GM18873 (cell line): ENCODE measurements around the gene FOXO1.
A peak's percentile ranks its signal among the peaks of the same experiment; 100 is the strongest.

Experiments used
- ATAC-seq: cut with Tn5 transposase; IDR thresholded peaks from one replicate; pipeline ENCODE4 v1.9.1; 2021; ENCODE audit warnings: mild to moderate bottlenecking, moderate library complexity, moderate number of reproducible peaks; ENCODE audit not compliant: unreplicated experiment, low FRiP score

The FOXO1 gene

GRCh38 chr13:40666933-40667621 is 636 bp upstream of the FOXO1 start:
- no peak for ATAC-seq

GRCh38 chr13:40665126-40666044 is 1.1 kb downstream of the FOXO1 start:
- ATAC-seq, result no peak

GRCh38 chr13:40664350-40665125 is 1.9 kb downstream of the FOXO1 start:
- ATAC-seq, result no peak

- peak; percentile 20 for ATAC-seq
Observed at GRCh38 chr13:40664100-40664349, 2.4 kb downstream of the FOXO1 start.

DNA sequence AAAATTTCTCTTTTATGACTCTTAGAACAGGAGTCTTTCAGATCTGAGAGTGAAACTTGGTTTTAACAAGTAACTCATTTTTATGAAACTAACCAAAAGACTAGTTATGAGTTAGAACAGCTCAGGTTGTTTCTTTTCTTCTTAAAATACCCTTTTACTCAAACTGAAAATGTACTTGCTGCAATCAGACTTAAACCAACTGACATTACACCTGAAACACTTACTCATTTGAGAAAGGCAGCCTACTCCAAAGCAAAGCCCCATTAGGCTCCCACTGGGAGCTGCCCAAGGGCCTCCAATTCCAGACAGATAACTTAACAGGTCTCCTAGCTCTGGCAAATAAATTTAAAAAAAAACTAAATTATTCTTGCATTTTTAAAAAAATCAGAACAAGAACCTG is 3.6 kb downstream of the FOXO1 start:
- ATAC-seq, result peak; percentile 40

DNA sequence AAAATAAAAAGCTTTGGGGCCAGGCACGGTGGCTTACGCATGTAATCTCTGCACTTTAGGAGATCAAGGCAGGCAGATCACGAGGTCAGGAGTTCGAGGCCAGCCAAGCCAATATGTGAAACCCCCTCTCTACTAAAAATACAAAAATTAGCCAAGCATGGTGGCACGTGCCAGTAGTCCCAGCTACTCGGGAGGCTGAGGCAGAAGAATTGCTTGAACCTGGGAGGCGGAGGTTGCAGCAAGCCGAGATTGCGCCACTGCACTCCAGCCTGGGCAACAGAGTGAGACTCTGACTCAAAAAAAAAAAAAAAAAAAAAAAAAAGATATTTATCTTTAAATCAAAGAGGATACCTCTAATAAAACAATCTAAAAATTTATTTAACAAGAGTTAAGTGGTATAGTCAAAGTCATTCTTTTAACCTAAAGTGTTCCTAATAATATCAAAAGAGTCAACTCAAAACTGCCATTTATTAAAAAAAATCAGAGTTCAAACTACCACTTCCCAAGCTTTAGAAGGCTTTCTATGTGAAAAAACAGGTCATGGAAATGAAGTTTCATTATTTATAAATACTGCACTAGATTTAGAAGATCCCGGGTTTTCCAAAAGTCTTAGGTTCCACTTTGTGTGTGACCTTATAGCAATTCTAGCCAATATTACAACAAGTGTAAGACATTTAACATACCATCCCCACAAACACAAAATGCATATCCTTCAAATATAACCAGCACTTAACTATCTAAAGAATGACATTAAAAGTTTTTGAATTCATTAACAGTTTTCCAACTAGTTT is 4.4 kb downstream of the FOXO1 start:
- no peak for ATAC-seq

- ATAC-seq, result no peak
Observed at GRCh38 chr13:40660692-40661091, 5.7 kb downstream of the FOXO1 start.

GRCh38 chr13:40660141-40660664 is 6.2 kb downstream of the FOXO1 start:
- no peak for ATAC-seq

DNA sequence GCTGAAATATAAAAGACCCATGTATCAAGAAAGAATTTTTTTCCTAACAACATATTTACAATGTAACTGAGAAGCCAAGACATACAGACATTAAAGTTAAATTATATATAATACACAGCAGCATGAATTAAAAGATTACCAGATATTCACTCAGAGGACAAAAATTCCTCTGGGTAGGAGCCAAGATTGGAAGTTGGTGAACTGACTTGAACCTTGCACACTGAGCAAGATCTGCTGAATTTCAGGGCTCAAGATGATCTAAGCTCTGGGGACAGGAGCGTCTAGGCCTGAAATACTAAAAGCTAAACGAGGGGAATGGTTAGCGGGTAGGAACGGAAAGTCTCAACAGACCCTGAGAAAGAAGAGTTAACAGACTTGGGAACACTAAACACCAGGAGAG is 8.5 kb downstream of the FOXO1 start:
- ATAC-seq, result no peak

- no peak for ATAC-seq
Observed at GRCh38 chr13:40657307-40657706, 9.1 kb downstream of the FOXO1 start.

DNA sequence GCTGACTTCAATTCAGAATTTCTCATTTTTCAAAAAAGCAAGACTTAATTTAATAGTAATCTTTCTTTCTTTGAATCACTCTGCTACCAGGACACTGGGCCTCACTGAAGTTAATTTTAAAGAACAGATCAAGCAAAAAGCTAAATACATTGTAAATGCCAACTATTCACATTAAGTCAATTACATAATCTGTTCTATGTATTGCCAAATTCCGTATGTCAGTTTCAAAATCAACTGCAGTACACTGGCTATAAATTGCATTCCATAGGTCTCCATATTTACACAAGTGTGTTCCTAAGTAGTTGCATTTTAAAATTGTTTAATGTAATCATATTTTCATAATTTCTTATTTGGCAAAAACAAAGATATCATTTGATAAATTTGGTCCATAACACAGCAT is 10.1 kb downstream of the FOXO1 start:
- ATAC-seq, result no peak

DNA sequence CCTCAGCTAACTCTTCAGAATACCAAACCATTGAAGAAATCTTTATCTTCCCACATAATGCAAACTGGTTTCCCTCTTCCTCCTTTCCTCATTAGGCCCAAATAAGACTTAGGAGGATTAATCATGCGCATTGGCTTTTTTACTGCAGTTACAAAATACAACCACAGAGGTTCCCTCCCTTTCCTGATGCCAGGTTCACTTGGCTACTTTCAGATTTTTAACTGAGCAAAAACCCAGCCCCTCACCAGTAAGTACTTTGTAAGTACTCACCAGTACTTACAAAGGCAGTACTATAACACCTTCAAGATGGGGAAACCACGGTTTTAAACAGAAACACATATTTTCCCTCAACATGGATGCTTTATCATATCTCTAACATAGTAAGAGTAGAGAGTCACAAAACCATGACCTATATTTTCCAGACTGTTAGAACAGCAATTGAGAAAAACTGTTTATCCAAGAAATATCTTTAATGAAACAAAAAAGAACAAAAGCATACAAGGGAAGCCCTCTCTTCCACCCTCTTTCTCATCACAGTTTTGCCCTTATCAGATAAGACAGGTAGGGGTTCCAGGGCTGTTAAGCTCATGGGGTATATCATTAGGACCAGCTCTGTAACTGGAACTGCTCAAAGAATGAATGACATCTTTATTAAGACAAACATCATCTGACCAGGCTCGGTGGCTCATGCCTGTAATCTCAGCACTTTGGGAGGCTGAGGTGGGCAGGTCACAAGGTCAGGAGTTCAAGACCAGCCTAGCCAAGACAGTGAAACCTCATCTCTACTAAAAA is 12.7 kb downstream of the FOXO1 start:
- ATAC-seq, result no peak

DNA sequence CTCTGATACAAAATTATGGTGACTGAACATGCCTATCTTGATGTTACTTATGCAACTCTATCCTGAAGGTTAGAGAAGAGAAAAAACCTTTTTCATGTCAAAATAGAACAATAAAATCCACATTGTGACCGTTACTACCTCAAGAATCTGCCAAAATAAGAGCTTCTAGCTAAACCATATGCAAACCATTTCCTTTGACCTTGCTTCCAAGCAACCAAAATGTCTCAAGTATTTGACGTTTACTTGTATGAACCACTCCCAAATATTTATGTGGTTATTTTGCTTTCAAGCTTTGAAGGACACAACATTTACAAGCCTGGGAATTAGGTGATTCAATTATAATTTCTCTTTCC is 13.9 kb downstream of the FOXO1 start:
- ATAC-seq, result peak; percentile 35

DNA sequence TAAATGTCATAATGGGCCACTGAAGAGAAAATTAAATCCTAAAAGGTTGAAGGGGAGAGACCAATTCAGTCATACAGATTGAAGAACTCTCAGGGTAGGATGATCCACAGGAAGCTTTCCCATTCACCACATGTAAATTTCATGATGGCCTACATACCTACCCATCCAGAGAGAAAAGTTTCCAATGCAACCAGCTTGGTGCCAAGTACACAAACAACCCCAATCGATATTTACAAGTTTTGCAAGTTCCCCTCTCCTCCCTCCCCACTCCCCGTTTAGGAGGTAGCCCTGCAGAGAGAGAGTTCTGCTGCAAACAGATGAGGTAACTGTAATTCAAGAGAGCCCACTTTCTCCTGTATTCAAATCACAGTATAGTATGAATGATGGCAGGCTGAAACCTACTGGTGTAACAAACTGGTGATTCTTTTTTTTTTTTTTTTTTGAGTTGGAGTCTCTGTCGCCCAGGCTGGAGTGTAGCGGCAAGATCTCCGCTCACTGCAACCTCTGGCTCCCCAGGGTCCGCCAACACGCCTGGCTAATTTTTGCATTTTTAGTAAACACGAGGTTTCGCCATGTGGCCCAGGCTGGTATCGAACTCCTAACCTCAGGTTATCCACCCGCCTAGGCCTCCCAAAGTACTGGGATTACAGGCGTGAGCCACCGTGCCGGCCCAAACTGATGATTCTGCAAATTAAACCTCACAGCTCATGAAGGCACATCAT is 14.4 kb downstream of the FOXO1 start:
- ATAC-seq, result peak; percentile 43

GRCh38 chr13:40648841-40649240 is 17.6 kb downstream of the FOXO1 start:
- no peak for ATAC-seq

DNA sequence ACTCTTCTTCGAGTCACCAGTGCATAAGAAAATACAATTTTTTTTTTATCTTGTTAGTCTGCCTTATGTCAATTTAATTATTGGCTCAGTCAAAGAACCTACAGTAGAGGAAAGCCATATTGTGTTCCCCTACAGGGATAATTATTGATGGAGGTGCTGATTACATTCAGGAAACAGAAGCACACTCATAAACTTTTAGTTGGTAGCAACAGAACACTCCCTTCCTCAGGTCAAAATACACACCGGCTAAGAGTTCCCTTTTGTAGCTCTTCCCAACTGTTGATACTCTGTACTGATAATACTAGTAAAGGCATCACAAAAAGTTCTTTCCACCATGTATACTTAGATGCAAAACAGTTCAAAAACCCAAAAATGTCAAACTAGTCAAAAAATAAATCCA is 18.4 kb downstream of the FOXO1 start:
- ATAC-seq, result no peak

- ATAC-seq, result no peak
Observed at GRCh38 chr13:40644838-40645604, 21.4 kb downstream of the FOXO1 start.

DNA sequence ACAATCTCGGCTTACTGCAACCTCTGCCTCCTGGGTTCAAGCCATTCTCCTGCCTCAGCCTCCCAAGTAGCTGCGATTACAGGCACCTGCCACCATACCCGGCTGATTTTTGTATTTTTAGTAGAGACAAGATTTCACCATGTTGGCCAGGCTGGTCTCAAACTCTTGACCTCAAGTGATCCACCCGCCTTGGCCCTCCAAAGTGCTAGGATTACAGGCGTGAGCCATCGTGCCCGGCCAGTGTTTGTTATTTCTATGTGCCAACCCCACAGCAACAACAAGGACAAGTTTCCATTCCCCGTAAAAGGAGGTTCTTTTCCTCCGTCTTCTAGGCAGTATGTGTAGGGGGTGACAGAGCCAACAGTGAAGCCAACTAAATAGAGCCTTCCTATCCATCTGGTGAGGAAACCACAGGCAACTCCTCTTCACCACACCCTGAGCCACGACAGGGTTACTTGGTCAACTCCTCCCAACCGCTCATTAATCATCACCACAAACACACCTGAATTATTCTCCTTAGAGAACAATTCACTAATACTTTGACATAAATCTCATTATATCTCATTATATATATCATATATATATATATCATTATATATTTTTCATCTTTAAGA is 25.5 kb downstream of the FOXO1 start:
- ATAC-seq, result no peak
